ENCODE results near the gene LMO7.

LMO7 gene

GRCh38 chr13:75612354-75612753, 23.8 kb upstream of the LMO7 start:
- Histone ChIP-seq H3K4me1 (ENCODE audit: insufficient read depth, insufficient read length) (no peaks in the 10 kb centered on the region), H3K9ac (ENCODE audit: insufficient read length, low read depth) (no peak overlapping the region), H3K4me3 (ENCODE audit: insufficient read length, low read depth) (no peak overlapping the region), H3K27me3 (ENCODE audit: insufficient read depth, insufficient read length) (no peaks in the 10 kb centered on the region), H3K36me3 (ENCODE audit: insufficient read depth, insufficient read length, low read length) (peaks cover 3% of the 10 kb centered on the region), H3K9me3 (ENCODE audit: insufficient read depth, low read length) (no peaks in the 10 kb centered on the region)
- TF ChIP-seq YY1 (IDR thresholded peaks at IDR 0.05; ENCODE audit: insufficient read depth, insufficient read length): no peak
- TF ChIP-seq SUZ12 (IDR thresholded peaks at IDR 0.05; ENCODE audit: extremely low read depth, insufficient read depth, insufficient read length): no peak
- TF ChIP-seq ZNF274 (IDR thresholded peaks at IDR 0.05; ENCODE audit: low read depth, low read length): no peak
- DNase-seq (ENCODE audit: low read depth, low spot score): no peak

- no peak for DNase-seq (ENCODE audit: low read depth, low spot score)
- H3K36me3 ChIP-seq (ENCODE audit: insufficient read depth, insufficient read length, low read length): no peaks in the 10 kb centered on the region
- H3K4me3 ChIP-seq (ENCODE audit: insufficient read length, low read depth): no peak overlapping the region
- H3K4me1 ChIP-seq (ENCODE audit: insufficient read depth, insufficient read length): no peaks in the 10 kb centered on the region
- TF ChIP-seq YY1 (IDR thresholded peaks at IDR 0.05; ENCODE audit: insufficient read depth, insufficient read length) (no peak), ZNF274 (IDR thresholded peaks at IDR 0.05; ENCODE audit: low read depth, low read length) (no peak), SUZ12 (IDR thresholded peaks at IDR 0.05; ENCODE audit: extremely low read depth, insufficient read depth, insufficient read length) (no peak)
- no peaks in the 10 kb centered on the region for H3K9me3 ChIP-seq (ENCODE audit: insufficient read depth, low read length)
- H3K27me3 ChIP-seq (ENCODE audit: insufficient read depth, insufficient read length): no peaks in the 10 kb centered on the region
- H3K9ac ChIP-seq (ENCODE audit: insufficient read length, low read depth): no peak overlapping the region
These were observed 18.9 kb upstream of the LMO7 start for GRCh38 chr13:75617230-75617629.

- no peaks in the 10 kb centered on the region for H3K27me3 ChIP-seq (ENCODE audit: insufficient read depth, insufficient read length)
- no peaks in the 10 kb centered on the region for H3K4me1 ChIP-seq (ENCODE audit: insufficient read depth, insufficient read length)
- no peak overlapping the region for H3K9ac ChIP-seq (ENCODE audit: insufficient read length, low read depth)
- no peaks in the 10 kb centered on the region for H3K36me3 ChIP-seq (ENCODE audit: insufficient read depth, insufficient read length, low read length)
- no peak for DNase-seq (ENCODE audit: low read depth, low spot score)
- no peaks in the 10 kb centered on the region for H3K9me3 ChIP-seq (ENCODE audit: insufficient read depth, low read length)
- TF ChIP-seq YY1 (IDR thresholded peaks at IDR 0.05; ENCODE audit: insufficient read depth, insufficient read length) (no peak), ZNF274 (IDR thresholded peaks at IDR 0.05; ENCODE audit: low read depth, low read length) (no peak), SUZ12 (IDR thresholded peaks at IDR 0.05; ENCODE audit: extremely low read depth, insufficient read depth, insufficient read length) (no peak)
- H3K4me3 ChIP-seq (ENCODE audit: insufficient read length, low read depth): no peak overlapping the region
These were observed 17.8 kb upstream of the LMO7 start for GRCh38 chr13:75618308-75618707.

GRCh38 chr13:75620020-75620419, 16.1 kb upstream of the LMO7 start:
- Histone ChIP-seq H3K27me3 (ENCODE audit: insufficient read depth, insufficient read length) (no peaks in the 10 kb centered on the region), H3K36me3 (ENCODE audit: insufficient read depth, insufficient read length, low read length) (no peaks in the 10 kb centered on the region), H3K9me3 (ENCODE audit: insufficient read depth, low read length) (no peaks in the 10 kb centered on the region), H3K4me1 (ENCODE audit: insufficient read depth, insufficient read length) (no peaks in the 10 kb centered on the region), H3K9ac (ENCODE audit: insufficient read length, low read depth) (no peak overlapping the region), H3K4me3 (ENCODE audit: insufficient read length, low read depth) (no peak overlapping the region)
- TF ChIP-seq YY1 (IDR thresholded peaks at IDR 0.05; ENCODE audit: insufficient read depth, insufficient read length): no peak
- DNase-seq (ENCODE audit: low read depth, low spot score): no peak

GRCh38 chr13:75621147-75621546, 15.0 kb upstream of the LMO7 start:
- Histone ChIP-seq H3K9me3 (ENCODE audit: insufficient read depth, low read length) (no peaks in the 10 kb centered on the region), H3K4me3 (ENCODE audit: insufficient read length, low read depth) (no peak overlapping the region), H3K9ac (ENCODE audit: insufficient read length, low read depth) (no peak overlapping the region), H3K27me3 (ENCODE audit: insufficient read depth, insufficient read length) (no peaks in the 10 kb centered on the region), H3K36me3 (ENCODE audit: insufficient read depth, insufficient read length, low read length) (no peaks in the 10 kb centered on the region), H3K4me1 (ENCODE audit: insufficient read depth, insufficient read length) (no peaks in the 10 kb centered on the region)
- TF ChIP-seq ZNF274 (IDR thresholded peaks at IDR 0.05; ENCODE audit: low read depth, low read length) (no peak), SUZ12 (IDR thresholded peaks at IDR 0.05; ENCODE audit: extremely low read depth, insufficient read depth, insufficient read length) (no peak), YY1 (IDR thresholded peaks at IDR 0.05; ENCODE audit: insufficient read depth, insufficient read length) (no peak)
- no peak for DNase-seq (ENCODE audit: low read depth, low spot score)

- Histone ChIP-seq H3K9me3 (ENCODE audit: insufficient read depth, low read length) (no peaks in the 10 kb centered on the region), H3K27me3 (ENCODE audit: insufficient read depth, insufficient read length) (no peaks in the 10 kb centered on the region), H3K4me3 (ENCODE audit: insufficient read length, low read depth) (no peak overlapping the region), H3K36me3 (ENCODE audit: insufficient read depth, insufficient read length, low read length) (no peaks in the 10 kb centered on the region), H3K4me1 (ENCODE audit: insufficient read depth, insufficient read length) (no peaks in the 10 kb centered on the region), H3K9ac (ENCODE audit: insufficient read length, low read depth) (no peak overlapping the region)
- no peak for DNase-seq (ENCODE audit: low read depth, low spot score)
- TF ChIP-seq SUZ12 (IDR thresholded peaks at IDR 0.05; ENCODE audit: extremely low read depth, insufficient read depth, insufficient read length): no peak
- TF ChIP-seq ZNF274 (IDR thresholded peaks at IDR 0.05; ENCODE audit: low read depth, low read length): no peak
- no peak for TF ChIP-seq YY1 (IDR thresholded peaks at IDR 0.05; ENCODE audit: insufficient read depth, insufficient read length)
These were observed 7.3 kb upstream of the LMO7 start for GRCh38 chr13:75628801-75629200.

GRCh38 chr13:75633285-75633684, 2.8 kb upstream of the LMO7 start:
- Histone ChIP-seq H3K9ac (ENCODE audit: insufficient read length, low read depth) (no peak overlapping the region), H3K9me3 (ENCODE audit: insufficient read depth, low read length) (no peaks in the 10 kb centered on the region), H3K27me3 (ENCODE audit: insufficient read depth, insufficient read length) (peaks cover 26% of the 10 kb centered on the region), H3K36me3 (ENCODE audit: insufficient read depth, insufficient read length, low read length) (no peaks in the 10 kb centered on the region), H3K4me3 (ENCODE audit: insufficient read length, low read depth) (no peak overlapping the region), H3K4me1 (ENCODE audit: insufficient read depth, insufficient read length) (no peaks in the 10 kb centered on the region)
- no peak for DNase-seq (ENCODE audit: low read depth, low spot score)
- TF ChIP-seq ZNF274 (IDR thresholded peaks at IDR 0.05; ENCODE audit: low read depth, low read length): no peak
- no peak for TF ChIP-seq SUZ12 (IDR thresholded peaks at IDR 0.05; ENCODE audit: extremely low read depth, insufficient read depth, insufficient read length)
- TF ChIP-seq YY1 (IDR thresholded peaks at IDR 0.05; ENCODE audit: insufficient read depth, insufficient read length): no peak

All from NT2/D1 (cell line).